Measurements from ENCODE around the gene RNF26. TPM values are rescaled to one million over a fixed set of nuclear protein-coding genes. Genes with fewer than 3 reads are reported as not detected.

The RNF26 gene
- total RNA-seq, result 14.0 TPM
- long read RNA-seq, transcript RNF26-201 (1 exons, 2,787 nt), result major isoform, 43 of 43 reads
- long read RNA-seq, partial matches to known transcripts, result 0 of 43 reads
- long read RNA-seq, other reads (novel, unspliced or antisense), result 0 of 43 reads

DNA sequence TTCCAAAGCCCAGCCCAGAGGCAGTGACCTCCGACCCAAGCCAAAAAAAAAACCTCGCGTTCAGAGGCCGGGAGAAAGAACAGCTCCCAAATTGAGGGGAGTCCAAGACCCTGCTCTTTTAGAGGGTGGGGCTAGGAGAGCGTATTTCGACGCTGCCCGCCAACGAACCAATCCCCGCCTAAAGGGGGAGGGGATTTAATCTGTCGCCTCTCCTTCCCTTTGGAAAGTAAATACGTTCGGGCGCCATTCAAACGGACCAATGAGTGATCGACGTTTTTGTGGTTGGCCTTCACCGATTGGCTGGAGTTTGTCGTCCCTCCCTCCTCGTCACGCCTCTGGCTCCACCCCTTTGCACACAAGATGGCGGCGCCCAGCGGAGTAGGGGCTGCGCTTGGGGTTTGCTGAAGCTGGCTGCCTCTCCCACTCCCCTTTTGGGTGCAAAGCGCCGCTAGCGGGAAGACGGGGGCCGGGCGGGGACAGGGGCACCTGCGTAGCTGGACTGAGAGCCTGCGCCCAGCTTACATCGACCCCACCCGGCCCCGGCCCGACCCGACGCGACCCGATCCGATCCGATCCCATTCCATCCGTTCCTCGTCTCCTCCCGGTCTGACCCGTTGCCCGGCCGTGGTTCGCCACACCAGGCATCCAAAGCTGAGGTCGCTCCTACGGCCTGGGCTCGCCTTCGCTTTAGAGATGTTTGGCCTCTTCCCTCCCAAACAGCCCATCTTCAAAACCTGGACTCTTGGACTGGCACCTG is at the start of gene RNF26:
RNF26 (plus strand) TSS at position 354 of the 757 bp plus-strand sequence. CDS start 596 bp downstream, outside the sequence.
- H3K27me3 ChIP-seq (ENCODE audit: low read depth), result no peaks in the 10 kb centered on the region
- peak within 1 kb of the TSS; percentile 90 for H3K27ac ChIP-seq (replicated peaks)
- TF ChIP-seq, protein P1, sequence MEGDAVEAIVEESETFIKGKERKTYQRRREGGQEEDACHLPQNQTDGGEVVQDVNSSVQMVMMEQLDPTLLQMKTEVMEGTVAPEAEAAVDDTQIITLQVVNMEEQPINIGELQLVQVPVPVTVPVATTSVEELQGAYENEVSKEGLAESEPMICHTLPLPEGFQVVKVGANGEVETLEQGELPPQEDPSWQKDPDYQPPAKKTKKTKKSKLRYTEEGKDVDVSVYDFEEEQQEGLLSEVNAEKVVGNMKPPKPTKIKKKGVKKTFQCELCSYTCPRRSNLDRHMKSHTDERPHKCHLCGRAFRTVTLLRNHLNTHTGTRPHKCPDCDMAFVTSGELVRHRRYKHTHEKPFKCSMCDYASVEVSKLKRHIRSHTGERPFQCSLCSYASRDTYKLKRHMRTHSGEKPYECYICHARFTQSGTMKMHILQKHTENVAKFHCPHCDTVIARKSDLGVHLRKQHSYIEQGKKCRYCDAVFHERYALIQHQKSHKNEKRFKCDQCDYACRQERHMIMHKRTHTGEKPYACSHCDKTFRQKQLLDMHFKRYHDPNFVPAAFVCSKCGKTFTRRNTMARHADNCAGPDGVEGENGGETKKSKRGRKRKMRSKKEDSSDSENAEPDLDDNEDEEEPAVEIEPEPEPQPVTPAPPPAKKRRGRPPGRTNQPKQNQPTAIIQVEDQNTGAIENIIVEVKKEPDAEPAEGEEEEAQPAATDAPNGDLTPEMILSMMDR (IDR thresholded peaks at IDR 0.05; ENCODE audit: borderline replicate concordance), result no peak
- peak; percentile 91 for DNase-seq
- H3K9me3 ChIP-seq (replicated peaks), result no peaks in the 10 kb centered on the region
- intact Hi-C loops (cut with micrococcal nuclease), result no loop called here
- H3K36me3 ChIP-seq, result peaks cover 5% of the 10 kb centered on the region
- H3K4me3 ChIP-seq, result peak within 1 kb of the TSS; percentile 97
- peaks cover 55% of the 10 kb centered on the region for H3K4me1 ChIP-seq

DNA sequence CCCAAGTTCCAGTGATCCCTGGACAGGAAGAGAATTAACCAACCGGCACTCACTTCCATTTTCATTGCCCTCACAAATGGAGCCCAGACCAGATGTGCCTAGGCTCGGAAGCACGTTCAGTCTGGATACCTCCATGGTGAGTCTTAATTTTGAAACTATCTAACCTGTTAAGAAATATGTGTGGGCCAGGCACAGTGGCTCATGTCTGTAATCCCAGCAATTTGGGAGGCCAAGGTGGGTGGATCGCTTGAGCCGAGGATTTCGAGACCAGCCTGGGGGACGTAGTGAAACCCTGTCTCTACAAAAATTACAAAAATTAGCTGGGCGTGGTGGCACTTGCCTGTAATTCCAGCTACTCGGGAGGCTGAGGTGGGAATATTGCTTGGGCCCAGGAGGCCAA is 48.9 kb upstream of the RNF26 start:
- DNase-seq, result no peak
- no peaks in the 10 kb centered on the region for H3K27me3 ChIP-seq (ENCODE audit: low read depth)
- intact Hi-C loops (cut with micrococcal nuclease), result loop anchor here (10.0 kb wide), 1 partner anchor 141 kb away; the partner anchor contains the start of gene ABCG4
- no peak overlapping the region for H3K27ac ChIP-seq (replicated peaks)
- H3K9me3 ChIP-seq (replicated peaks), result no peaks in the 10 kb centered on the region
- H3K4me1 ChIP-seq, result no peaks in the 10 kb centered on the region
- TF ChIP-seq, protein P1 (IDR thresholded peaks at IDR 0.05; ENCODE audit: borderline replicate concordance), result no peak
- H3K36me3 ChIP-seq, result peaks cover 32% of the 10 kb centered on the region
- H3K4me3 ChIP-seq, result no peak overlapping the region

DNA sequence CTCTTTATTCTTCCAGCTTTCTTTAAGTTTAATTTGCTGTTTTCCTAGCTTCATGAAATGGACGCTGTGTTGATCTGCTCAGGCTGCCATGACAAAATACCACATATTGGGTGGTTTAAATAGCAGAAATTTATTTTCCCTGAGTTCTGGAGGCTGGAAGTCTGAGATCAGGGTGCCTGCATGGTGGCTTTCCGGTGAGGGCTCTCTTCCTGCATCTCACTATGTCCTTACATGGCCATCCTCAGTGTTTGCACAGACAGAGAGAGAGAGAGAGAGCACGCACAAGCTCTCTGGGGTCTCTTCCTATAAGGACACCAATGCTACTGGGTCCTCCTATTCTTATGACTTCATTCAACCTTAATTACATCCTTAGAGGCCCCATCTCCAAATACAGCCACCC is 46.1 kb upstream of the RNF26 start:
- Histone ChIP-seq H3K27ac (replicated peaks) (no peak overlapping the region), H3K4me1 (no peaks in the 10 kb centered on the region), H3K4me3 (no peak overlapping the region), H3K27me3 (ENCODE audit: low read depth) (no peaks in the 10 kb centered on the region), H3K36me3 (peaks cover 46% of the 10 kb centered on the region), H3K9me3 (replicated peaks) (peaks cover 8% of the 10 kb centered on the region)
- DNase-seq, result no peak
- intact Hi-C loops (cut with micrococcal nuclease), result loop anchor here (10.0 kb wide), 1 partner anchor 143 kb away; the partner anchor contains the start of gene ABCG4
- TF ChIP-seq, protein P1 (IDR thresholded peaks at IDR 0.05; ENCODE audit: borderline replicate concordance), result no peak

DNA sequence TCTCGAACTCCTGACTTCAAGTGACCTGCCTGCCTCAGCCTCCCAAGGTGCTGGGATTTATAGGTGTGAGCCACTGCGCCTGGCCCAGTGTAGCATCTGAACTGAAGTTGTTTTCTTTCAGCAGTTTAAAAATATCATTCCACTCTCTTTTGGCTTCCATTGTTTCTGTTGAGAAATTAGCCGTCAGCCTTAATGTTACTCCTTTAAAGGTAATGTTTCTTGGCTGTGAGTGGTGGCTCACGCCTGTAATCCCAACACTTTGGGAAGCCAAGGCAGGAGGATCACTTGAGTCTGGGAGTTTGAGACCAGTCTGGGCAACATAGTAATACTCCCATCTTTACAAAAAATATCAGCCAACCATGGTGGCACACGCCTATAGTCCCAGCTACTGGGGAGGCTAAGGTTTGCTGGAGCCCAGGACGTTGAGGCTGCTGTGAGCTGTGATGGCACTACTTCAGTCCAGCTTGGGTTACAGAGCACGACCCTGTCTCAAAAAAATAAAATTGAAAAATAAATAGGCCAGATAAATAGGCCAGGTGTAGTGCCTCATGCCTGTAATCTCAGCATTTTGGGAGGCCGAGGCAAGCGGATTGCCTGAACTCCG is 43.3 kb upstream of the RNF26 start:
- DNase-seq, result no peak
- H3K36me3 ChIP-seq, result peaks cover 35% of the 10 kb centered on the region
- H3K27me3 ChIP-seq (ENCODE audit: low read depth), result no peaks in the 10 kb centered on the region
- intact Hi-C loops (cut with micrococcal nuclease), result no loop called here
- TF ChIP-seq, protein P1 (IDR thresholded peaks at IDR 0.05; ENCODE audit: borderline replicate concordance), result no peak
- no peak overlapping the region for H3K27ac ChIP-seq (replicated peaks)
- H3K9me3 ChIP-seq (replicated peaks), result peaks cover 8% of the 10 kb centered on the region
- H3K4me3 ChIP-seq, result no peak overlapping the region
- no peaks in the 10 kb centered on the region for H3K4me1 ChIP-seq

DNA sequence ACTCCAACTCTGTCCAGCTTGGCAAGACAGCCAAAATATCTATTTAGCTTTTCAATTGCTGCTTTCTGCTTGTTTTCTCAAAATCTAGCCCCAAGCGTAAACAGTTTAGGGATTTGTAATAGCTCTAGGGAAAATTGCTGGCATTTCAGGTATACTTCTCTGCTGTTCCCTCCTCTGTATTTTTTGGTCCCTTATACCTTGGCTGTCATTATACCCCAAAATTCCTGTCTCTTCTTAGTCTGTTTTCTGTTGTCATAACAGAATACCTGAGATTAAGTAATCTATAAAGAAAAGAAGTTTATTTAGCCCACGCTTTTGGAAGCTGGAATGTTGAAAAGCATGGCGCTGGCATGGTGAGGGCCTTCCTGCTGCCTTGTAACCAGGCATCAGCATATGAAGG is 40.9 kb upstream of the RNF26 start:
- peaks cover 8% of the 10 kb centered on the region for H3K9me3 ChIP-seq (replicated peaks)
- no peak overlapping the region for H3K4me3 ChIP-seq
- H3K27ac ChIP-seq (replicated peaks), result no peak overlapping the region
- peaks cover 16% of the 10 kb centered on the region for H3K4me1 ChIP-seq
- intact Hi-C loops (cut with micrococcal nuclease), result no loop called here
- no peak for DNase-seq
- H3K36me3 ChIP-seq, result peaks cover 39% of the 10 kb centered on the region
- TF ChIP-seq, protein P1 (IDR thresholded peaks at IDR 0.05; ENCODE audit: borderline replicate concordance), result no peak
- H3K27me3 ChIP-seq (ENCODE audit: low read depth), result no peaks in the 10 kb centered on the region
